Keratinocyte (primary cell): Measurements from ENCODE around the gene VWA5B2. TPM values are rescaled to one million over a fixed set of nuclear protein-coding genes. Genes with fewer than 3 reads are reported as not detected.
"Not testable (repeated sequence)": the region's sequence is repeated elsewhere in the genome, so short reads cannot be mapped to it uniquely, and the experiment has no call there.

ENCODE experiments used
- DNase-seq: peaks from one replicate; pipeline ENCODE4 v3.0.0-alpha.2; 2011; ENCODE audit warnings: low read depth, missing footprints, low spot score
- FAIRE-seq: peaks from 2 replicates; lab custom pipeline; 2011; peaks lifted over from hg19 to GRCh38; lab: Jason Lieb, UNC
- H2AFZ ChIP-seq: 2 replicates; pipeline ENCODE4 v1.6.0; 2012; ENCODE audit warnings: low read length, control low read depth, inconsistent platforms; ENCODE audit not compliant: control insufficient read depth
- H3K27ac ChIP-seq: 2 replicates; pipeline ENCODE4 v1.5.1; 2011; ENCODE audit warnings: low read length; ENCODE audit not compliant: control insufficient read depth, insufficient read depth
- H3K27me3 ChIP-seq: 3 replicates; pipeline ENCODE4 v1.6.0; 2011; ENCODE audit warnings: low read length; ENCODE audit not compliant: control insufficient read depth, insufficient read depth; ENCODE audit errors: extremely low read depth
- H3K36me3 ChIP-seq, 2 experiments: 2 replicates in 1 of 2; 3 replicates in 1 of 2; pipeline ENCODE4 v1.5.1; 2011; ENCODE audit warnings: low read length in 2 of 2, mild to moderate bottlenecking in 1 of 2; ENCODE audit not compliant: control insufficient read depth in 2 of 2, insufficient read depth in 2 of 2; ENCODE audit errors: extremely low read depth in 1 of 2
- H3K4me1 ChIP-seq: 3 replicates; pipeline ENCODE4 v1.5.1; 2011; ENCODE audit warnings: low read length; ENCODE audit not compliant: control insufficient read depth, insufficient read depth; ENCODE audit errors: extremely low read depth
- H3K4me2 ChIP-seq: 3 replicates; pipeline ENCODE4 v1.6.0; 2011; ENCODE audit warnings: low read depth, low read length; ENCODE audit not compliant: control insufficient read depth, insufficient read depth; ENCODE audit errors: extremely low read depth
- H3K4me3 ChIP-seq, 3 experiments: fragments of 200-600 bp in 1 of 3; sonication (generic) in 1 of 3; 2 replicates in 2 of 3; 3 replicates in 1 of 3; pipeline ENCODE4 v1.5.1; 2011 to 2016; ENCODE audit warnings: low read length in 3 of 3, mild to moderate bottlenecking in 3 of 3, control low read depth in 2 of 3, inconsistent platforms in 1 of 3, low read depth in 1 of 3, mixed read lengths in 1 of 3, mixed run types in 1 of 3, moderate library complexity in 1 of 3; ENCODE audit not compliant: control insufficient read depth in 2 of 3, insufficient read depth in 2 of 3; ENCODE audit errors: extremely low read depth in 1 of 3
- H3K79me2 ChIP-seq: 2 replicates; pipeline ENCODE4 v1.6.0; 2012; ENCODE audit warnings: low read length; ENCODE audit not compliant: control insufficient read depth, insufficient read depth
- H3K9ac ChIP-seq: 3 replicates; pipeline ENCODE4 v1.6.0; 2011; ENCODE audit warnings: low read length; ENCODE audit not compliant: control insufficient read depth, insufficient read depth; ENCODE audit errors: extremely low read depth
- H3K9me1 ChIP-seq: 3 replicates; pipeline ENCODE4 v1.6.0; 2011; ENCODE audit warnings: low read length; ENCODE audit not compliant: control insufficient read depth, insufficient read depth; ENCODE audit errors: extremely low read depth
- H3K9me3 ChIP-seq: 2 replicates; pipeline ENCODE4 v1.5.1; 2012; ENCODE audit warnings: low read depth, low read length; ENCODE audit not compliant: control insufficient read depth
- H4K20me1 ChIP-seq: 3 replicates; pipeline ENCODE4 v1.6.0; 2011; ENCODE audit warnings: low read length; ENCODE audit not compliant: control insufficient read depth, insufficient read depth; ENCODE audit errors: extremely low read depth
- EZH2 ChIP-seq: IDR thresholded peaks from one replicate; pipeline ENCODE4 v1.6.1; 2012; ENCODE audit warnings: inconsistent platforms, mild to moderate bottlenecking, low read length, moderate library complexity
- dilution Hi-C: fragments of 300-500 bp; cut with MboI; formaldehyde crosslinking; loops from one replicate; pipeline ENCODE4 v1.7.0; 2020; ENCODE audit warnings: low sequenced_read_pairs; ENCODE audit not compliant: extremely low pct_ligation_motif_present
- polyA plus RNA-seq, 5 experiments: library from polyadenylated mRNA; depleted of rRNA in 3 of 5; stranded (reverse) in 3 of 5; stranded (forward) in 1 of 5; unstranded in 1 of 5; fragments of >200 nt; gene quantifications; 1 replicate in 1 of 5; 2 replicates in 3 of 5; 3 replicates in 1 of 5; pipeline versions ENCODE4 v1.2.1 to v1.2.3, GENCODE V29; 2011 to 2012; ENCODE audit warnings: missing spikeins in 2 of 5, low read depth in 1 of 5, low replicate concordance in 1 of 5
- TF ChIP-seq, protein P1 (sequence below), 3 experiments: IDR thresholded peaks in 1 of 3; conservative IDR thresholded peaks in 1 of 3; optimal IDR thresholded peaks in 1 of 3; 2 replicates in 2 of 3; 3 replicates in 1 of 3; pipeline versions ENCODE3 to v1.5.1; 2011; ENCODE audit warnings: low read length in 3 of 3, mild to moderate bottlenecking in 3 of 3, moderate library complexity in 2 of 3, control low read depth in 1 of 3, inconsistent platforms in 1 of 3; ENCODE audit not compliant: insufficient read depth in 2 of 3; ENCODE audit errors: extremely low read depth in 1 of 3

Gene VWA5B2
- polyA plus RNA-seq, 1 donor (not counting 4 experiments of a cell fraction or from before 2014, with no cell fraction given) = not detected

GRCh38 chr3:184261854-184262763 is 32.7 kb downstream of the VWA5B2 start:
- peak overlapping the region; percentile 39 to 58 (median 54) for H3K4me3 ChIP-seq
- H2AFZ ChIP-seq = peak overlapping the region; percentile 43
- H4K20me1 ChIP-seq = no peaks in the 10 kb centered on the region
- peak overlapping the region; percentile 50 for H3K9ac ChIP-seq
- peaks cover 4 to 6% of the 10 kb centered on the region in 2 experiments for H3K36me3 ChIP-seq
- peaks cover 22% of the 10 kb centered on the region for H3K27me3 ChIP-seq
- peak overlapping the region; percentile 81 for H3K4me2 ChIP-seq
- H3K9me1 ChIP-seq = no peaks in the 10 kb centered on the region
- DNase-seq = no peak
- peaks cover 13% of the 10 kb centered on the region for H3K4me1 ChIP-seq
- H3K79me2 ChIP-seq = no peaks in the 10 kb centered on the region
- TF ChIP-seq EZH2 = peak; percentile 78
- TF ChIP-seq, protein P1, sequence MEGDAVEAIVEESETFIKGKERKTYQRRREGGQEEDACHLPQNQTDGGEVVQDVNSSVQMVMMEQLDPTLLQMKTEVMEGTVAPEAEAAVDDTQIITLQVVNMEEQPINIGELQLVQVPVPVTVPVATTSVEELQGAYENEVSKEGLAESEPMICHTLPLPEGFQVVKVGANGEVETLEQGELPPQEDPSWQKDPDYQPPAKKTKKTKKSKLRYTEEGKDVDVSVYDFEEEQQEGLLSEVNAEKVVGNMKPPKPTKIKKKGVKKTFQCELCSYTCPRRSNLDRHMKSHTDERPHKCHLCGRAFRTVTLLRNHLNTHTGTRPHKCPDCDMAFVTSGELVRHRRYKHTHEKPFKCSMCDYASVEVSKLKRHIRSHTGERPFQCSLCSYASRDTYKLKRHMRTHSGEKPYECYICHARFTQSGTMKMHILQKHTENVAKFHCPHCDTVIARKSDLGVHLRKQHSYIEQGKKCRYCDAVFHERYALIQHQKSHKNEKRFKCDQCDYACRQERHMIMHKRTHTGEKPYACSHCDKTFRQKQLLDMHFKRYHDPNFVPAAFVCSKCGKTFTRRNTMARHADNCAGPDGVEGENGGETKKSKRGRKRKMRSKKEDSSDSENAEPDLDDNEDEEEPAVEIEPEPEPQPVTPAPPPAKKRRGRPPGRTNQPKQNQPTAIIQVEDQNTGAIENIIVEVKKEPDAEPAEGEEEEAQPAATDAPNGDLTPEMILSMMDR (optimal IDR thresholded peaks at IDR 0.05 in 1 of 3, IDR thresholded peaks at IDR 0.05 in 1 of 3, conservative IDR thresholded peaks at IDR 0.05 in 1 of 3; ENCODE audit: extremely low read depth in 1 of 3, insufficient read depth in 2 of 3, low read length in 3 of 3) = no peak
- H3K27ac ChIP-seq = no peak overlapping the region
- no peak for FAIRE-seq
- H3K9me3 ChIP-seq = no peaks in the 10 kb centered on the region
- dilution Hi-C loops = no loop called here

DNA sequence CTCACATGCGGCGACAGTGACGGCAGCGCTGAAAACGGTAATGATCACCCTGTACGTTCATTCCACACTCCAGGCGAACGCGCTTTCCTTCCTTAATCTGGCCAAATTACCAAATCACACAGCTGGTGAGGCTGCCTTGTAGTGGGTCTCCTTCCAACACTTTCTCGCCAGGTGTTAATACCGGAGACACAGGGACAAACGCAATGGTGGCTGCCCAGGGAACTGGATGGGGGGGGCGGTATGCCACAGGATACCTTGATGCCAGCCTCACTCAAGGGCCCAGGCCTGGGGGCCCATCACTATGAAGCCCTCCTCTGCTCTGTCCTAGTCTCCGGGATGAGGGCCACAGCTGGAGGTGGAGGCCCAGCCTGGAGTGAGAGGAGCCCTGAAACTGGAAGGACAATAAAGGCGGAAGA is 33.4 kb downstream of the VWA5B2 start:
- H2AFZ ChIP-seq = no peak overlapping the region
- peaks cover 22% of the 10 kb centered on the region for H3K27me3 ChIP-seq

DNA sequence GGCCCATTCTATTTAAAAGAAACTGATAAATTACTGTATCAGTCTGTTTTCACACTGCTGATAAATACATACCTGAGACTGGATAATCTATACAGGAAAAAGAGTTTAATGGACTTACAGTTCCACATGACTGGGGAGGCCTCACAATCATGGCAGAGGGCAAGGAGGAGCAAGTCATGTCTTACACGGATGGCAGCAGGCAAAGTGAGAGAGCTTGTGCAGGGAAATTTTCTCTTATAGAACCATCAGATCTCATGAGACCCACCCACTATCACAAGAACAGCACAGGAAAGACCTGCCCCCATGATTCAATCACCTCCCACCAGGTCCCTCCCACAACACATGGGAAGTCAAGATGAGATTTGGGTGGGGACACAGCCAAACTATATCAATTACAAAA is 37.9 kb downstream of the VWA5B2 start:
- H3K9me3 ChIP-seq, FAIRE-seq, dilution Hi-C loops, H2AFZ ChIP-seq, H3K4me2 ChIP-seq, H3K4me1 ChIP-seq, H3K4me3 ChIP-seq, DNase-seq, H4K20me1 ChIP-seq, H3K36me3 ChIP-seq, H3K9ac ChIP-seq, H3K27me3 ChIP-seq, H3K79me2 ChIP-seq, H3K27ac ChIP-seq, H3K9me1 ChIP-seq: not testable (repeated sequence)

More for the DNA sequence above, 33.4 kb downstream of the VWA5B2 start:
- DNase-seq = no peak
- no peak overlapping the region for H3K4me3 ChIP-seq
- H3K27ac ChIP-seq = no peak overlapping the region
- dilution Hi-C loops = no loop called here
- peak overlapping the region; percentile 10 for H3K4me2 ChIP-seq
- H3K9ac ChIP-seq = no peak overlapping the region
- no peak for FAIRE-seq
- peaks cover 13% of the 10 kb centered on the region for H3K4me1 ChIP-seq
- no peaks in the 10 kb centered on the region for H3K9me3 ChIP-seq
- no peak for TF ChIP-seq EZH2
- TF ChIP-seq, protein P1 (optimal IDR thresholded peaks at IDR 0.05 in 1 of 3, IDR thresholded peaks at IDR 0.05 in 1 of 3, conservative IDR thresholded peaks at IDR 0.05 in 1 of 3; ENCODE audit: extremely low read depth in 1 of 3, insufficient read depth in 2 of 3, low read length in 3 of 3) = no peak
- no peaks in the 10 kb centered on the region for H3K79me2 ChIP-seq
- H4K20me1 ChIP-seq = no peaks in the 10 kb centered on the region
- no peaks in the 10 kb centered on the region for H3K9me1 ChIP-seq
- peaks cover 0 to 6% of the 10 kb centered on the region in 2 experiments for H3K36me3 ChIP-seq
